GM23248 (cell line): ENCODE data around the gene STAMBPL1. TPM values are rescaled to one million over a fixed set of nuclear protein-coding genes. Genes with fewer than 3 reads are reported as not detected.
A peak's percentile ranks its signal among the peaks of the same experiment; 100 is the strongest.
"Not testable (repeated sequence)": the region's sequence is repeated elsewhere in the genome, so short reads cannot be mapped to it uniquely, and the experiment has no call there.

Experiments
- DNase-seq: peaks from one replicate; pipeline ENCODE4 v3.0.0-alpha.2; 2015
- H2AFZ ChIP-seq: fragments of 200-600 bp; sonication (generic); 2 replicates; pipeline ENCODE4 v1.6.1; 2016; ENCODE audit warnings: antibody characterized with exemption
- H3F3A ChIP-seq: fragments of 200-600 bp; sonication (generic); 2 replicates; pipeline ENCODE4 v1.6.1; 2016; ENCODE audit warnings: mild to moderate bottlenecking, antibody characterized with exemption, mixed run types; ENCODE audit not compliant: insufficient read depth
- H3K27ac ChIP-seq: fragments of 200-600 bp; sonication (generic); 2 replicates; pipeline ENCODE4 v1.5.1; 2016; ENCODE audit warnings: mild to moderate bottlenecking
- H3K27me3 ChIP-seq: fragments of 200-600 bp; sonication (generic); replicated peaks from 2 replicates; pipeline ENCODE4 v1.6.1; 2016; ENCODE audit warnings: mild to moderate bottlenecking; ENCODE audit not compliant: insufficient read depth
- H3K36me3 ChIP-seq: fragments of 200-600 bp; sonication (generic); 2 replicates; pipeline ENCODE4 v1.6.1; 2016; ENCODE audit warnings: low read depth, mild to moderate bottlenecking
- H3K4me1 ChIP-seq: fragments of 200-600 bp; sonication (generic); 2 replicates; pipeline ENCODE4 v1.6.1; 2016; ENCODE audit warnings: mild to moderate bottlenecking; ENCODE audit not compliant: insufficient read depth
- H3K4me2 ChIP-seq: fragments of 200-600 bp; sonication (generic); one replicate; pipeline ENCODE4 v1.6.1; 2016; ENCODE audit warnings: mild to moderate bottlenecking; ENCODE audit not compliant: unreplicated experiment
- H3K4me3 ChIP-seq: fragments of 200-600 bp; sonication (generic); 2 replicates; pipeline ENCODE4 v1.5.1; 2016; ENCODE audit warnings: mild to moderate bottlenecking
- H3K79me2 ChIP-seq: fragments of 200-600 bp; sonication (generic); 2 replicates; pipeline ENCODE4 v1.6.1; 2016; ENCODE audit warnings: mild to moderate bottlenecking; ENCODE audit not compliant: insufficient read depth
- H3K9ac ChIP-seq: fragments of 200-600 bp; sonication (generic); 2 replicates; pipeline ENCODE4 v1.6.1; 2016; ENCODE audit warnings: mild to moderate bottlenecking
- H3K9me2 ChIP-seq: fragments of 200-600 bp; sonication (generic); 2 replicates; pipeline ENCODE4 v1.6.1; 2016; ENCODE audit warnings: mixed run types, mild to moderate bottlenecking, moderate library complexity; ENCODE audit not compliant: insufficient read depth
- H3K9me3 ChIP-seq: fragments of 200-600 bp; sonication (generic); one replicate; pipeline ENCODE4 v1.6.1; 2017; ENCODE audit warnings: low read depth
- H4K20me1 ChIP-seq: fragments of 200-600 bp; sonication (generic); 2 replicates; pipeline ENCODE4 v1.6.0; 2016; ENCODE audit not compliant: insufficient read depth
- EZH2 ChIP-seq: fragments of 200-600 bp; sonication (generic); IDR thresholded peaks from 2 replicates; pipeline ENCODE4 v1.6.1; 2018; ENCODE audit warnings: antibody characterized with exemption, mild to moderate bottlenecking; ENCODE audit not compliant: insufficient read depth, poor library complexity, severe bottlenecking
- EZH2phosphoT487 ChIP-seq: fragments of 200-600 bp; sonication (generic); IDR thresholded peaks from 2 replicates; pipeline ENCODE4 v1.6.1; 2018; ENCODE audit warnings: antibody characterized with exemption, moderate library complexity, mild to moderate bottlenecking, low read depth; ENCODE audit not compliant: insufficient read depth
- WGBS, 2 experiments: methylation state at CpG; one replicate each; pipeline ENCODE4 v1.1.6; 2015 to 2017; ENCODE audit warnings: low lambda C conversion rate in 2 of 2, low coverage in 1 of 2; ENCODE audit errors: missing lambda C conversion rate in 2 of 2; 5-methylcytosine and 5-hydroxymethylcytosine counted together
- in situ Hi-C: fragments of 300-500 bp; cut with MboI; formaldehyde crosslinking; loops from 2 replicates; pipeline ENCODE4 v1.15.0; 2020
- polyA plus RNA-seq: library from polyadenylated mRNA; unstranded; fragments of >200 nt; fragmentation: Nextera tagmentation; extraction: Ambion mirVana; gene quantifications from 2 replicates; pipeline ENCODE4 v1.2.1, GENCODE V29; 2016
- total RNA-seq: library from RNA; depleted of rRNA; stranded (reverse); fragments of >200 nt; shearing (Covaris generic); gene quantifications from 2 replicates; pipeline ENCODE4 v1.2.3, GENCODE V29; 2014

Gene STAMBPL1
- total and polyA plus RNA-seq, 2 experiments from 2014 or later: 13.3 to 23.9 TPM

- 22 to 25% methylated on average over 2 of the region's 2 CpGs for WGBS, 2 experiments
- in situ Hi-C loops: loop anchor here (25.0 kb wide), 1 partner anchor 240 kb away; no protein-coding TSS in a partner anchor
Measured at GRCh38 chr10:88927416-88927690, 47.3 kb downstream of the STAMBPL1 start.

GRCh38 chr10:88928254-88928653, 48.2 kb downstream of the STAMBPL1 start:
- H3K27ac ChIP-seq: no peak overlapping the region

More at GRCh38 chr10:88927416-88927690, 47.3 kb downstream of the STAMBPL1 start:
- Histone ChIP-seq H3K9ac (peak overlapping the region; percentile 53; the same call in 1 of the 2 replicates), H3K4me2 (peak overlapping the region; percentile 90), H3K4me1 (peaks cover 25% of the 10 kb centered on the region), H3K36me3 (peaks cover 7% of the 10 kb centered on the region; the same call in 1 of the 2 replicates), H3K27me3 (no peaks in the 10 kb centered on the region), H3K79me2 (no peaks in the 10 kb centered on the region), H3K27ac (peak overlapping the region; percentile 88), H3K9me2 (no peaks in the 10 kb centered on the region), H4K20me1 (no peaks in the 10 kb centered on the region), H3F3A (peaks cover 35% of the 10 kb centered on the region), H3K4me3 (peak overlapping the region; percentile 49), H2AFZ (no peak overlapping the region), H3K9me3 (no peaks in the 10 kb centered on the region)
- no peak for DNase-seq
- TF ChIP-seq EZH2 (no peak), EZH2phosphoT487 (no peak)

GRCh38 chr10:88931548-88931947, 51.5 kb downstream of the STAMBPL1 start:
- Histone ChIP-seq H2AFZ (no peak overlapping the region), H3K27ac (no peak overlapping the region), H3K27me3 (no peaks in the 10 kb centered on the region), H3K9ac (no peak overlapping the region), H3K9me3 (no peaks in the 10 kb centered on the region), H3K4me3 (no peak overlapping the region), H3K4me2 (no peak overlapping the region), H3K4me1 (peaks cover 22% of the 10 kb centered on the region), H3F3A (peaks cover 33% of the 10 kb centered on the region), H4K20me1 (no peaks in the 10 kb centered on the region), H3K36me3 (no peaks in the 10 kb centered on the region; the same call in 1 of the 2 replicates), H3K79me2 (no peaks in the 10 kb centered on the region), H3K9me2 (no peaks in the 10 kb centered on the region)
- in situ Hi-C loops: loop anchor here (10.0 to 25.0 kb wide), 2 partner anchors 244 to 283 kb away; no protein-coding TSS in a partner anchor
- no peak for TF ChIP-seq EZH2
- 56% methylated on average over 1 of the region's 1 CpG for WGBS, 2 experiments
- DNase-seq: no peak

More at GRCh38 chr10:88928254-88928653, 48.2 kb downstream of the STAMBPL1 start:
- no peaks in the 10 kb centered on the region for H3K36me3 ChIP-seq
- no peak for TF ChIP-seq EZH2
- TF ChIP-seq EZH2phosphoT487: no peak
- H2AFZ ChIP-seq: no peak overlapping the region
- H3K9me2 ChIP-seq: no peaks in the 10 kb centered on the region
- peaks cover 41% of the 10 kb centered on the region for H3F3A ChIP-seq
- WGBS, 2 experiments: 60 to 77% methylated on average over 2 of the region's 2 CpGs
- no peaks in the 10 kb centered on the region for H3K9me3 ChIP-seq
- H3K79me2 ChIP-seq: no peaks in the 10 kb centered on the region
- H3K4me3 ChIP-seq: no peak overlapping the region
- no peaks in the 10 kb centered on the region for H4K20me1 ChIP-seq
- no peak for DNase-seq
- no peak overlapping the region for H3K9ac ChIP-seq
- H3K27me3 ChIP-seq: no peaks in the 10 kb centered on the region
- no peak overlapping the region for H3K4me2 ChIP-seq
- in situ Hi-C loops: loop anchor here (25.0 kb wide), 1 partner anchor 241 kb away; no protein-coding TSS in a partner anchor
- H3K4me1 ChIP-seq: peaks cover 27% of the 10 kb centered on the region

GRCh38 chr10:88932029-88932428, 52.0 kb downstream of the STAMBPL1 start:
- H4K20me1 ChIP-seq, H3K9ac ChIP-seq, DNase-seq, H2AFZ ChIP-seq, H3K9me2 ChIP-seq, H3K4me3 ChIP-seq, H3K79me2 ChIP-seq, H3K27me3 ChIP-seq, H3K36me3 ChIP-seq, H3K9me3 ChIP-seq, H3K4me2 ChIP-seq: not testable (repeated sequence)
- in situ Hi-C loops: loop anchor here (10.0 to 25.0 kb wide), 2 partner anchors 245 to 283 kb away; no protein-coding TSS in a partner anchor
- Histone ChIP-seq H3K4me1 (peaks cover 17% of the 10 kb centered on the region), H3F3A (peaks cover 29% of the 10 kb centered on the region), H3K27ac (peak overlapping the region; percentile 25; the same call in 1 of the 2 replicates)
- WGBS, 2 experiments: 97 to 98% methylated on average over 5 of the region's 5 CpGs
